ENCODE results near the gene SPARC. TPM values are rescaled to one million over a fixed set of nuclear protein-coding genes. Genes with fewer than 3 reads are reported as not detected.

The SPARC gene
- total RNA-seq, 1 experiment from 2014 or later: 320 TPM

DNA sequence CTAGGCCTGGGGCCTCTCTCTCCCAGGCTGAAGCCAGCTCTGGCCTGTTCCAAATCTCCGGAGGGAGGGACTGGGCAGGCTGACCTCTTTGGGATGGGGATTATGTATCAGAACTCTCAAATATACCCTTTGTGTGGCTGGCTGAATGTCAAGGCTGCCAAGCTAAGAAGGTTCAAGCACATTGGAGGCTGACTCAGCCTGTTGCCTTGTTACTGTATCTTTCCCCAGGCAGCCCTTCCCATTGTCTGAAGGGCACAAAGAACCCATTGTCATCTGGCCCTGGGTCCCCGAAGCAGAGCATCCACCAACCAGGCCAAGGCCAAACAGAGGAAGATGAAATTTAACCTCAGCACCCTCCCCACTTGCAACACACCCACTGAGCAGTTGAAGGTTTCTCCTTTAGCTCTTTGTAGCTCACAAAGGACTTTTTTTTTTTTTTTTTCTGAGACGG lies 7.3 kb upstream of the SPARC start:
- Histone ChIP-seq H3K79me2 (ENCODE audit: insufficient read depth, low read length) (no peaks in the 10 kb centered on the region), H3K4me1 (ENCODE audit: insufficient read depth, low read length) (0 out of 2 replicates have a peak, but pooled peaks cover 5% of the 10 kb centered on the region), H2BK12ac (ENCODE audit: insufficient read length, low read depth, low read length) (no peak overlapping the region), H3K79me1 (ENCODE audit: insufficient read depth, low read depth, low read length, poor library complexity, severe bottlenecking) (no peaks in the 10 kb centered on the region), H3K27me3 (ENCODE audit: insufficient read depth, low read length) (no peaks in the 10 kb centered on the region), H2BK20ac (ENCODE audit: low read depth, low read length, poor library complexity, severe bottlenecking) (no peak overlapping the region), H4K8ac (replicated peaks; ENCODE audit: insufficient read length, low read depth, low read length) (no peak overlapping the region), H3K18ac (ENCODE audit: insufficient read length, low read depth, low read length) (no peak overlapping the region), H2BK15ac (ENCODE audit: low read depth, low read length) (no peak overlapping the region), H3K14ac (ENCODE audit: insufficient read depth, low read length) (no peak overlapping the region), H3K9ac (ENCODE audit: extremely low read depth, insufficient read length, low read length) (no peak overlapping the region), H3T11ph (ENCODE audit: low read length) (no peak overlapping the region), H2AFZ (ENCODE audit: low read length) (no peak overlapping the region), H3K4me2 (ENCODE audit: insufficient read depth, insufficient read length, low read length) (no peak overlapping the region), H3K9me3 (ENCODE audit: control insufficient read depth, low read depth, low read length) (no peaks in the 10 kb centered on the region), H3K27ac (ENCODE audit: insufficient read length, low read depth, low read length) (no peak overlapping the region), H3K56ac (ENCODE audit: insufficient read length, low read depth, low read length) (no peak overlapping the region), H3K4ac (ENCODE audit: low read depth, low read length) (no peak overlapping the region), H4K91ac (ENCODE audit: insufficient read length, low read depth, low read length) (no peak overlapping the region), H4K5ac (ENCODE audit: insufficient read length, low read depth, low read length) (no peak overlapping the region), H2BK5ac (ENCODE audit: insufficient read length, low read length) (no peak overlapping the region), H3K23me2 (ENCODE audit: insufficient read length, low read depth, low read length, poor library complexity, severe bottlenecking) (no peaks in the 10 kb centered on the region), H4K20me1 (ENCODE audit: control insufficient read depth, insufficient read depth, insufficient read length) (no peaks in the 10 kb centered on the region), H3K23ac (ENCODE audit: insufficient read length, low read depth, low read length) (no peak overlapping the region), H2BK120ac (ENCODE audit: low read depth, low read length, poor library complexity, severe bottlenecking) (no peak overlapping the region), H2AK5ac (ENCODE audit: insufficient read length, low read length) (no peak overlapping the region)
- peaks cover 4% of the 10 kb centered on the region for H3K27me3 Mint-ChIP-seq (ENCODE audit: low read depth)
- no CpG with 5 or more reads among the region's 3 CpGs for WGBS (ENCODE audit: extremely low coverage, insufficient read length, low lambda C conversion rate)
- no peak overlapping the region for H3K27ac Mint-ChIP-seq
- H3K9me3 Mint-ChIP-seq: no peaks in the 10 kb centered on the region
- no peak overlapping the region for H3K4me3 Mint-ChIP-seq
- peaks cover 18 to 26% of the 10 kb centered on the region in 2 experiments for H3K4me1 Mint-ChIP-seq
- H3K36me3 Mint-ChIP-seq (ENCODE audit: insufficient read depth in 1 of 3, low read depth in 3 of 3): no peaks in the 10 kb centered on the region
- no peak for DNase-seq
- TF ChIP-seq, protein P1, sequence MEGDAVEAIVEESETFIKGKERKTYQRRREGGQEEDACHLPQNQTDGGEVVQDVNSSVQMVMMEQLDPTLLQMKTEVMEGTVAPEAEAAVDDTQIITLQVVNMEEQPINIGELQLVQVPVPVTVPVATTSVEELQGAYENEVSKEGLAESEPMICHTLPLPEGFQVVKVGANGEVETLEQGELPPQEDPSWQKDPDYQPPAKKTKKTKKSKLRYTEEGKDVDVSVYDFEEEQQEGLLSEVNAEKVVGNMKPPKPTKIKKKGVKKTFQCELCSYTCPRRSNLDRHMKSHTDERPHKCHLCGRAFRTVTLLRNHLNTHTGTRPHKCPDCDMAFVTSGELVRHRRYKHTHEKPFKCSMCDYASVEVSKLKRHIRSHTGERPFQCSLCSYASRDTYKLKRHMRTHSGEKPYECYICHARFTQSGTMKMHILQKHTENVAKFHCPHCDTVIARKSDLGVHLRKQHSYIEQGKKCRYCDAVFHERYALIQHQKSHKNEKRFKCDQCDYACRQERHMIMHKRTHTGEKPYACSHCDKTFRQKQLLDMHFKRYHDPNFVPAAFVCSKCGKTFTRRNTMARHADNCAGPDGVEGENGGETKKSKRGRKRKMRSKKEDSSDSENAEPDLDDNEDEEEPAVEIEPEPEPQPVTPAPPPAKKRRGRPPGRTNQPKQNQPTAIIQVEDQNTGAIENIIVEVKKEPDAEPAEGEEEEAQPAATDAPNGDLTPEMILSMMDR (conservative IDR thresholded peaks at IDR 0.05): no peak

Data from H9 (cell line).